Measurements from ENCODE around the gene AFAP1L2.
A peak's percentile ranks its signal among the peaks of the same experiment; 100 is the strongest.

Gene AFAP1L2

GRCh38 chr10:114391599-114391998 is 12.7 kb downstream of the AFAP1L2 start:
- DNase-seq (ENCODE audit: low spot score) = no peak

GRCh38 chr10:114389426-114389825 is 14.9 kb downstream of the AFAP1L2 start:
- no peak for DNase-seq (ENCODE audit: low spot score)

GRCh38 chr10:114388275-114388674 is 16.0 kb downstream of the AFAP1L2 start:
- no peak for DNase-seq (ENCODE audit: low spot score)

GRCh38 chr10:114387784-114388183 is 16.5 kb downstream of the AFAP1L2 start:
- no peak for DNase-seq (ENCODE audit: low spot score)

GRCh38 chr10:114386452-114386851 is 17.9 kb downstream of the AFAP1L2 start:
- no peak for DNase-seq (ENCODE audit: low spot score)

- DNase-seq (ENCODE audit: low spot score) = no peak
Measured at GRCh38 chr10:114385557-114385956, 18.7 kb downstream of the AFAP1L2 start.

GRCh38 chr10:114384601-114385000 is 19.7 kb downstream of the AFAP1L2 start:
- DNase-seq (ENCODE audit: low spot score) = no peak

- no peak for DNase-seq (ENCODE audit: low spot score)
Measured at GRCh38 chr10:114384181-114384580, 20.1 kb downstream of the AFAP1L2 start.

- no peak for DNase-seq (ENCODE audit: low spot score)
Measured at GRCh38 chr10:114380797-114381196, 23.5 kb downstream of the AFAP1L2 start.

- DNase-seq (ENCODE audit: low spot score) = no peak
Measured at GRCh38 chr10:114380060-114380459, 24.2 kb downstream of the AFAP1L2 start.

- DNase-seq (ENCODE audit: low spot score) = no peak
Measured at GRCh38 chr10:114379631-114380041, 24.7 kb downstream of the AFAP1L2 start.

GRCh38 chr10:114376523-114376922 is 27.8 kb downstream of the AFAP1L2 start:
- no peak for DNase-seq (ENCODE audit: low spot score)

- DNase-seq (ENCODE audit: low spot score) = peak; percentile 3
Measured at GRCh38 chr10:114375047-114375446, 29.3 kb downstream of the AFAP1L2 start.

- peak; percentile 85 for DNase-seq (ENCODE audit: low spot score)
Measured at GRCh38 chr10:114374053-114374791, 30.1 kb downstream of the AFAP1L2 start.

GRCh38 chr10:114373631-114374030 is 30.7 kb downstream of the AFAP1L2 start:
- DNase-seq (ENCODE audit: low spot score) = peak; percentile 65

- DNase-seq (ENCODE audit: low spot score) = no peak
Measured at GRCh38 chr10:114372995-114373394, 31.3 kb downstream of the AFAP1L2 start.

GRCh38 chr10:114372179-114372578 is 32.1 kb downstream of the AFAP1L2 start:
- DNase-seq (ENCODE audit: low spot score) = peak; percentile 23

- DNase-seq (ENCODE audit: low spot score) = peak; percentile 56
Measured at GRCh38 chr10:114370966-114371365, 33.3 kb downstream of the AFAP1L2 start.

- peak; percentile 22 for DNase-seq (ENCODE audit: low spot score)
Measured at GRCh38 chr10:114370199-114370598, 34.1 kb downstream of the AFAP1L2 start.

- DNase-seq (ENCODE audit: low spot score) = no peak
Measured at GRCh38 chr10:114368057-114368391, 36.3 kb downstream of the AFAP1L2 start.

GRCh38 chr10:114367351-114368056 is 36.8 kb downstream of the AFAP1L2 start:
- DNase-seq (ENCODE audit: low spot score) = peak; percentile 63

- no peak for DNase-seq (ENCODE audit: low spot score)
Measured at GRCh38 chr10:114364726-114365125, 39.6 kb downstream of the AFAP1L2 start.

GRCh38 chr10:114363745-114364454 is 40.4 kb downstream of the AFAP1L2 start:
- no peak for DNase-seq (ENCODE audit: low spot score)
